GM20000 (cell line): ENCODE measurements around the gene PRSS56.
"Not testable (repeated sequence)": the region's sequence is repeated elsewhere in the genome, so short reads cannot be mapped to it uniquely, and the experiment has no call there.

Experiments
- DNase-seq: peaks from one replicate; pipeline ENCODE4 v3.0.0; 2012; ENCODE audit warnings: low spot score
- CTCF ChIP-seq: IDR thresholded peaks from 2 replicates; pipeline ENCODE4 v1.5.1; 2012; ENCODE audit warnings: mild to moderate bottlenecking, control low read depth; ENCODE audit errors: extremely low read depth, missing control alignments

Gene PRSS56

GRCh38 chr2:232528746-232529460 lies 8.7 kb downstream of the PRSS56 start:
- no peak for TF ChIP-seq CTCF
- no peak for DNase-seq

GRCh38 chr2:232529806-232530547 lies 9.8 kb downstream of the PRSS56 start:
- no peak for TF ChIP-seq CTCF
- DNase-seq, result no peak

GRCh38 chr2:232530626-232531260 lies 10.6 kb downstream of the PRSS56 start:
- no peak for TF ChIP-seq CTCF
- no peak for DNase-seq

- no peak for DNase-seq
- no peak for TF ChIP-seq CTCF
Measured at GRCh38 chr2:232532419-232532818, 12.2 kb downstream of the PRSS56 start.

- DNase-seq, result not testable (repeated sequence)
Measured at GRCh38 chr2:232532821-232533220, 12.6 kb downstream of the PRSS56 start.

- no peak for DNase-seq
- no peak for TF ChIP-seq CTCF
Measured at GRCh38 chr2:232533944-232534710, 13.9 kb downstream of the PRSS56 start.

GRCh38 chr2:232534940-232535651 lies 14.9 kb downstream of the PRSS56 start:
- DNase-seq, result no peak
- no peak for TF ChIP-seq CTCF
